ENCODE measurements around the gene FAM237B. TPM values are rescaled to one million over a fixed set of nuclear protein-coding genes. Genes with fewer than 3 reads are reported as not detected.
"Not testable (repeated sequence)": the region's sequence is repeated elsewhere in the genome, so short reads cannot be mapped to it uniquely, and the experiment has no call there.

The FAM237B gene
- polyA plus RNA-seq (ENCODE audit: insufficient read length in 12 of 12): under 1 TPM in 5 of 12 donors, not detected in 7; 0.03 to 0.08 (median 0.05) TPM
- long read RNA-seq, donor 1: 0 reads
- long read RNA-seq, donor 2: 0 reads
- long read RNA-seq, donor 3: 0 reads
- long read RNA-seq, donor 4: 0 reads
- long read RNA-seq, donor 5: 0 reads
- long read RNA-seq, donor 6: 0 reads
- long read RNA-seq, donor 7: 0 reads
- long read RNA-seq, donor 8: 0 reads
- long read RNA-seq, donor 9: 0 reads
- long read RNA-seq, donor 10: 0 reads
- long read RNA-seq, donor 11: 0 reads

DNA sequence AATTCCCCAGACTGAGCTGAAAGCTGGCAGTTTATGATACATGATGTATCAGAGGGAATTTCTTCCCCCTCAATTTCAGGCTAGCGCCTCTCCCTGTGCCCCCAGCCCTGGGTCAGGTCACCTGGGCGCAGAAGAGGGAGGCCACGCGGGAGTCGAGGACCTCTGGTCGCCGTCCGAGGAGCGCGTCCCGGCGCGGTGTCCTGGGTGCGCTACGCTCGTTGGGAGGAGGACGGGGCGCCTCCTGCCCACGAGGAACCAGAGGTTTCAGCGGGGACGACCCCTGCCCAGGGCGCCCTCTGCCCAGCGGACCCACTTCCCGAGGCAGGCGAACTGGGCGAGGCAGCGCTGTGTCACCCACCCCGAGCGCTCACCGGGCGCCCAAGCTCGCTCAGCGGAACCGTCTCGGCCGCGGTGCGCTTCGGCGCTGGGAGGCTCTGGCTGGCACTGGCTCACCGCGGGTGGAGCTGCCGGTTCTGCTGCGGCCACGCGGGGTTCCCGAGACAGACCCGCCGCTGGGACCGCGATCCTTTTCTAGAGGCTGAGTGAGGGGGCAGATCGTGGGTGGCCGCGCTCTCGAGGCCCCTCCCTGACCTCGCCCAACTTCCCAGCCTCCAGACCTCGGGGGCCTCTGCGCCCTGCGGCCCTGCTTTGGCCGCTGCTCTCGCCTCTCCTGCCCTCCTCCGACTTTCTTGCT, at the start of gene FAM237B:
Gene FAM237B (minus strand): TSS at position 504 of the 694 bp plus-strand sequence. CDS start 1,556 bp downstream, outside the sequence.
- peak; percentile 7 for DNase-seq

DNA sequence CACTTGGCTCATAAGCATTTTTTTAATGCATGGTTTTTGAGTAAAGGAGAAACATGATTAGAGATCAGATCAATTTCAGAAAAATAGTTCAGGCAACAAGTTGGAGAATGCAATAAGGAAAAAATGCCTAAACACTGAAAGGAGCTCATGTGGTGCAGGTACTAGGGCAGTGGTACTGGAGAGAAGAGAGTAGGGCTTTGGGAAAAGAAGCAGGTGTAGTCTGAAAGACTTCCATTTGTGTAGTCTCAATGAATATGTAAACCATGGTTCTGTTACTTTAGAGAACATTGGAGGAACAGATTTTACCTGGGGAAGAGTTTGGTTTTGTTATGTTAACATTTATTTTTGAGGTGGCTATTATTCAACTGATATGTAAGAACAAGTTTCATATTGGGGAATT, 30.9 kb upstream of the FAM237B start:
- DNase-seq: no peak

DNA sequence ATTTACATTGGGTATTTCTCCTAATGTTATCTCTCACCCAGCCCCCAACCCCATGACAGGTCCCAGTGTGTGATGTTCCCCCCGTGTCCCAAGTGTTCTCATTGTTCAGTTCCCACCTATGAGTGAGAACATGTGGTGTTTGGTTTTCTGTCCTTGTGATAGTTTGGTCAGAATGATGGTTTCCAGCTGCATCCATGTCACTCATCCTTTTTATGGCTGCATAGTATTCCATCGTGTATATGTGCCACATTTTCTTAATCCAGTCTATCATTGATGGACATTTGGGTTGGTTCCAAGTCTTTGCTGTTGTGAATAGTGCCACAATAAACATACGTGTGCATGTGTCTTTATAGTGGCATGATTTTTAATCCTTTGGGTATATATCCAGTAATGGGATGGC, 28.9 kb upstream of the FAM237B start:
- DNase-seq: not testable (repeated sequence)

DNA sequence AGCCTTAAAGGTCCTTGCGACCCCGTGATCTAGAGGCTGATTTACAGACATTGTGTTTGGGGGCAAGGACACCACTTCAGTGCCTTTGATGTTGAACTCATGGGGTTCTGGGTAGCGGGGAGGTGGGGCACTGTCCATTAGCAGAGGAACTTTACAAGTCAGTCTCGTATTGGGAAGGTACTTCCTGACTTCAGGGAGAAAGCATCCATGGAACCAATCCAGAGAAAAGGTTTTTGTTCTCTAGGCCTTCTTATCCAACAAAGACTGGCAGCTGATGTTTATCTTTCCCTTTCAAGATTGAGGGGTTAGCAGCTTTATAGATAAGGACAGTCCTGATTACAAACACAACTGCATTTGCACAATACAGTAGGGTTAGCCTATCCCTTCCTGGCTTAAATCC, 28.2 kb upstream of the FAM237B start:
- DNase-seq: no peak

DNA sequence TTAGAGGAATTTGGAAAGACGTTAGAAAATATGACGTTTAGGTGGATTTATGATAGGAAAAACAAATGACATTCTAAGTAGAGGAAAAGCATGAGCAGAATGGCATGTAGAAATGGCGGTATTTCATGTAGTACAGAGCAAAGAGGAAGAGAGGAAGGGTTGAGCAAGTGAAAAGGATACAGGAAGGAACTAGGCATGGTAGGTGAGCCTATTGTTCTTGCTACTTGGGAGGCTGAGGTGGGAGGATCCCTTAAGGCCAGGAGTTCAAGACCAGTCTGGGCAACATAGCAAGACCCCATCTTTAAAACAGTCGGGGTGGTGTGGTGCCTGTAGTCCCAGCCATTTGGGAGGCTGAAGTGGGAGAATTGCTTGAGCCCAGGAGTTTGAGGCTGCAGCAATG, 26.7 kb upstream of the FAM237B start:
- no peak for DNase-seq

DNA sequence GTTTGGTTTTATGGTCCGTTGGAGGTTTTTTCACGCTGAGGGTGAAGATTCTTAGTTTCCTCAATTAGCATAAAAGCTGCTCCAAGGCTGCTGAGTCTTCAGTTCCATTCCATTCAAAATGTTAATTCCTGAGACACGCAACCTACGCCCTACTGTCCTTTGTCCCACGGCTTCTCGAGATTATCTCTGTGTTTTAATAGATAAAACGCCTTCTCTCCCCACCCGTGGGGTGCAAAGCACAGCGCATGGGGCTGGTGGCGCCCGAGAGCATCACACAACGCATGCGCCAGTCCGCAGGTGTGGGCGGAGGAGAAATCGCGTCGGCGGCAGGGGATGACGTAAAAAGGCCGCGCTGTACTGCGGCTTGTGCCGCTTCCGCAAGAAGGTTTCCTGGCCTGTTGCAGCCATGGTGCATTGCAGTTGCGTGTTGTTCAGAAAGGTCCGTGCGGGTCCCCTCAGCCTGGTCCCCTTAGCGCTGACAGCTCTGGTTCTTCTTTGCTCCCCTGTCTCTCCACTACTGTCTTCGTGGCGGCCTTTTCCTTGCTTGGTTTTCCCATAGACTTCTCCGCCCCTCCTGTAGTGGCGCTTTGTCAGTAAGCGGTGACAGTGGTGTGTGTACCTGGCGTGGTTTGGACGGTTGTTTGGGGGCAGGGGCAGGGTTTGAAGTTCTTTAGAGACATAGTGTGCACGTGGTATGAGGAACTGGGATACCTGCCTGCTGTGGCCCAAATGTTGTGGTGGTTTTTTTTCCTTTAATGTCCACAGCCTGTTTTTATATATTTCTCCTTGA, 25.4 kb upstream of the FAM237B start, which contains the start of gene GTPBP10:
Gene GTPBP10 (plus strand): TSS at position 381 of the 790 bp plus-strand sequence. CDS start 26 bp downstream, at position 407.
- DNase-seq: peak; percentile 98

DNA sequence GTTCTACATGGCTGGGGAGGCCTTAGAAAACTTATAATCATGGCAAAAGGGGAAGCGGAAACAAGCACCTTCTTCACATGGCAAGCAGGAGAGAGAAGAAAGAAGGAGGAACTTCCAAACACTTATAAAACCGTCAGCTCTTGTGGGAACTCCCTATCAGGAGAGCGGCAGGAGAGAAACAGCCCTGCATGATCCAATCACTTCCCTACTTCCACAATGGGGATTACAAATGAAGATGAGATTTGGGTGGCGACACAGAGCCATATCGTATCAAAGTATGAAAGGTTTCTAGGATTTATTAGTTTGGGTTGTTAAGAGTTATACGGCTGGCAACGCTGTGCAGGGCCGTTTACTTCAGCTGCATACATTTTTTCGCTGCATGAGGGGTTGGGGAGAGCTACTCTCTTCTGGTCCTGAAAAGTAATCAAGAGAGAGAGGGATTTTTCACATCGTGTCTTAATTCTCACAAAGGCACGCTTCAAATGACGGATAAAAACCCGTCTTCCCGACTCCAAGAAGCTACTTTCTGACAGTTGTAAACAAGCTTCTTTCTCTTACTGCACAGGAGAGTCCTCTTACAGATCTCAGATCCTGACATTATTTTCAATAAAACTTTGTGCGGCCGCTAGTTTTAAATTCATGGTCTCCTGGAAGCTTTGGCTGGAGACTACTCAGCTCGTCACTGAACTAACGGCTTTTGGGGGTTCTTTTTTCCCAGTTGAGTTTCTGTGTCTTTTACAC, 24.7 kb upstream of the FAM237B start:
- DNase-seq: peak; percentile 41

DNA sequence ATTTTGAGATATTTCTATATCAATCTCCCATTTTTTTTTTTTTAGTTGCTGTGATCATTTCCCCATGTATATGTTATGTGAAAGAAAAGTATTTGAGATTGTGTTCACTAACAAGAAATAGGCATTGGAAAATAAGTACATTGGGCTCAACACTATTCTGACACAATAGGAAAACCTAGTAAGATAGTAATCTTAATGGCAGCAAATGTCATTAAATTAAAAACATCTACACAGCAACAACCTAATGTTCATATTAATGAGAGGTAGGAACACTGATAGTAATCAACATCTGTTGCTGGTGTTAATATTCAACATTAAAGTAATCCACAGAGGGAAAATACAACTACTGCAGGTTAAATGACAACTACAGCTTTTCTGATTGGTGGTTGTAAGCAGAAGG, 23.9 kb upstream of the FAM237B start:
- no peak for DNase-seq

DNA sequence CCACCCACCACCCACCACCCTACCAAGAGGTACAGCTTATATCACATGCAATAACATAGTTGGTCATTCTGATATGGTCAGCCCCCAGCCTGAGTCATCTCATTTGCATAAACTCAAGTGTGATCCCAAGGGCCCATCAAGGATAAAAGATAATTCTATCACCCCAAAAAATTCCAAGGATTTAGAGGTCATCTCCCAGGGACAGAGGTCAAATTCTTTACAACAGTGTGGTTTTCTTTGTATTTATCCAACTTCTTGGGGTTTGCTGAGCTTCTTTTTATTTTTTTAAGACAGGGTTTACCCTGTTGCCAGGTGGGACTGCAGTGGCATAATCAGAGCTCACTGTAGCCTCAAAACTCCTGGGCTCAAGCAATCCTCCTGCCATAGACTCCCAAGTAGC, 16.0 kb upstream of the FAM237B start:
- DNase-seq: no peak

DNA sequence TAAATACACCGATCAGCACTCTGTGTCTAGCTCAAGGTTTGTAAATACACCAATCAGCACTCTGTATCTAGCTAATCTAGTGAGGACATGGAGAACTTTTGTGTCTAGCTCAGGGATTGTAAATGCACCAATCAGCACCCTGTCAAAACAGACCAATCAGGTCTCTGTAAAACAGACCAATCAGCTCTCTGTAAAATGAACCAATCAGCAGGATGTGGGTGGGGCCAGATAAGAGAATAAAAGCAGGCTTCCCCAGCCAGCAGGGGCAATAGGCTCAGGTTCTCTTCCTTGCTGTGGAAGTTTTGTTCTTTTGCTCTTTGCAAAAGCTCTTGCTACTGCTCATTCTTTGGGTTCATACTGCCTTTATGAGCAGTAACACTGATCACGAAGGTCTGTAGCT, 13.8 kb upstream of the FAM237B start:
- not testable (repeated sequence) for DNase-seq

DNA sequence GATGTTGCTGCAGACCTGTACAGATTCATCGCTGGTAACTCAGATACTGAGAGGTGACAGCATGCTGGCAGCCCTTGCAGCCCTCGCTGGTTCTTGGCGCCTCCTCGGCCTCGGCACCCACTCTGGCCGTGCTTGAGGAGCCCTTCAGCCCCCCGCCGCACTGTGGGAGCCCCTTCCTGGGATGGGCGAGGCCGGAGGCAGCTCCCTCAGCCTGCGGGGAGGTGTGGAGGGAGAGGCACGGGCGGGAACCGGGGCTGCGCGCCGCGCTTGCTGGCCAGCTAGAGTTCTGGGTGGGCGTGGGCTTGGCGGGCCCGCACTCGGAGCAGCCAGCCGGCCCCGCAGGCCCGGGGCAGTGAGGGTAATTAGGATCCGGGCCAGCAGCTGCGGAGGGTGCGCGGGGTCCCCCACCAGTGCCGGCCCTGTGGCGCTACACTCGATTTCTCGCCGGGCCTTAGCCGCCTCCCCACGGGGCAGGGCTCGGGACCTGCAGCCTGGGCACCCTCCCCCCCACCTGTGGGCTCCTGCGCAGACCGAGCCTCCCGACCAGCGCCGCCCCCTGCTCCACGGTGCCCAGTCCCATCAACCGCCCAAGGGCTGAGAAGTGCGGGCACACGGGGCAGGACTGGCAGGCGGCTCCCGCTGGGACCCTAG, 13.2 kb upstream of the FAM237B start:
- no peak for DNase-seq

DNA sequence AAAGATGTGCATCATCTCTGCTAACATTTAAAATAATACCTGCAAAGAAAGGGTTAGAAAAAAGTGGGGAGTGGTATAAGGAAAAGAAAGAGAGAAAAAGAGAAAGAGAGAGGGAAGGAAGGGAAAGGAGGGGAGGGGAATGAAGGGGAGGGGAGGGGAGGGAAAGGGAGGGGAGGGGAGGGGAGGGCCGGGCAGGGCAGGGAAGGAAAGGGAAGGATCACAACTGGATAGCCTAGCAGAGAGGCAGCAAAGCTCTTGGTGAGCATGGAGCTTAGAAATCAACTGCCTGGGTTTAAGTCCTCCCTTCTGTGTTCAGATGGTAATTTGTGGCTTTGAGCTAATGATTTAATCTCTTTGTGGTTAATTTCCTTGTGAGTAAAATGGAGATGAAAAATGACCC, 5.4 kb upstream of the FAM237B start:
- no peak for DNase-seq

DNA sequence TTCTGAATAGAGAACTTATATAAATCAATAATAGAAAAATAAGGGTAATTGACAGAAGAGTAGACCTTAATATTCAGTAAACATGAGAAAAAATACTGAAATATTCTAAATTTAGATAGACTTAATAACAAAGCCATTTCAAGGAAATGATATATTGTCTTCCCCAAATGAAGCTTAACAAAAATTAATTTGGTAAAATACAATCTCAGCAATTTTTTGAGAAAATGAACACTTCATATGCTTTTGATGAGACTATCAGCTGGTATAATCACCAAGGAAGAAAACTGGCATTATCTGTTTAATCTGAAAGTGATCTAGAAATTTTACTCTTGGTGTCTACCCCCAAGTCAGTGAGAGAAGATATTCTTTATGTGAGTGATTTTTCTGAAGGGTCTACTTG, 1.7 kb upstream of the FAM237B start:
- no peak for DNase-seq

DNA sequence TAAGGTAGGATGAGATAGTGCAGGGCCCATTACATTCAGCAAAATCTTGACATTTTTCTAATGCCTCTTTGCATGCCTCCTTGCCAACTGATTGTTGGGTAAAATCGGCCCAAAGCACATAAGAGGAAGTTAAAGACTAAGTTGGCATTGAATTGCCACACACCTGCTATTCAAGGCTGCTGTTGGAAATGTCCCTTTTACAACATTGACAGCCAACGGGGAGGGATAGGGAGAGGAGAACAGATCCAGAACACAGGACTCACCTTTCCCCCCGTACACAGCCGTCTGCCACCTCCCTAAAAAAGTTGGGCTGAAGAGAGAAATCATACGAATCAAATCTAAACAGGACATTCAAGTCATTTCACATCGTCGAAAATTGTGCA, 695 bp downstream of the FAM237B start:
- DNase-seq: no peak

DNA sequence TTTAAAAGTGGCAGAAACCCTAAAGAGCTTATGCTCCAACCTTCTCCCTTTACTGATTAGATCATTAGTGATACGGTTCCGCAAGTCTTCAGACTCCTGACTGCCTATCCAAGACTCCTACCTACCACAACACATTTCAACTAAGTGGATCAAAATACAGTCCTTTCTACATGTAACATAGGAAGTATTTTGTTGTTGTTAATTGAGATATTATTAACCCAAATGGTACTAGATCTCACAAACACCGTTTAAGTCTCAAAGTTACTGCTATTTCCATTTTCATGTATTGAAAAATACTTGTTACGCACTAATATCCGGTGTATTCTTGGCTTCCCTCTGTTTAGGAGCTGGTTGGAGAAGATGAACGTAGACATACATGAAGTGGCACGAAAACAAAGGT, 1.1 kb downstream of the FAM237B start:
- DNase-seq: no peak

DNA sequence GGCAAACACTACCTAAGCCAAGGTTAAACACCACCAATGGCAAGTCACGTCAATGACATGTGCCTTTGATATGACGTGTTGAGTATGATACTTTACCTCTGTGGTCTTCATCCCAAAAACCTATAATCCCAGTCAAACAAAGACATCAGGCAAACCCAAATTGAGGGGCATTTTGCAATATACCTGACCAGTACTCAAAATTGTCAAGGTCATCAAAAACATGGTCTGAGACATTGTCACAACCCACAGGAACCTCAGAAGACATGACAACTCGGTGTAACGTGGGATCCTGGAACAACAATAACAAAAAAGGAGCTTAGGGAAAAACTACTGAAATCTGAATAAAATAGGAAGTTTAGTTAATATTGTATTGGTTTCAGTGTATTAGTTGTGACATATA, 7.2 kb downstream of the FAM237B start:
- DNase-seq: no peak

DNA sequence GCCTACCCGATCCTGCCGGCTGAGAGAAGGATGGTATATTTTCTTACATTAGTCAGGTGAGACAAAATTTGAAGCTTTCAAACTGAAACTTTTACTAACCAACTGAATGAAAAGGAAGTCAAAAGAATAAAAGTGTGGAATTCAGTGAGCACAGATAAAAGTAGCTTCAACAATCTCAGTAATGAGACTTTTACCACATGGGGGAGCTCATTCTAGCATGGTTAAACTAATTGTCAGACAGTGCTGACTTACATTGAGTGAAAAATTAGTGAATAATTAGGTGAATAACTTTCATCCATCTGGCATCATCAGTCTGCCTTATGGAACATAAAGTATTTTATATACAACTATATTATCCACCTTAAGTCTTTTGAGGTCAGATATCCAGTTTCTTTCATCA, 8.4 kb downstream of the FAM237B start:
- DNase-seq: no peak

DNA sequence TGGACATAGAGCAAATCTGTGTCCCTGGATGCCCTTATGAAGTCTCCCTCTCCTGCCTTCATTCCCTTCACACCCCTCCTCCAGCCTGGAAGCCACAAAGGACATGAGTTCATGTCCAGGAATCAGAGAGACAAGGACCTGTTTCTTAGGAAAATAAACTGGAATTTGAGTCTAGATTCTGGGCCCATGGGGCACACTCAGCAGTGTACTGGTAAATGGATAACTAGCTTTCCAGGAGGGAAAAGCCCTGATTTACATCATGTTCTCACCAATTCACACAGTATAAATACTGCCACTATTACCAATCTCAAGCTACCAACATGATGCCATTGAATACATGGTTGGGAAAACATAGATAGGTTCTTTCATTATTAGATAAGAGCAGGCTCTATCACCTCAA, 9.9 kb downstream of the FAM237B start:
- DNase-seq: no peak

DNA sequence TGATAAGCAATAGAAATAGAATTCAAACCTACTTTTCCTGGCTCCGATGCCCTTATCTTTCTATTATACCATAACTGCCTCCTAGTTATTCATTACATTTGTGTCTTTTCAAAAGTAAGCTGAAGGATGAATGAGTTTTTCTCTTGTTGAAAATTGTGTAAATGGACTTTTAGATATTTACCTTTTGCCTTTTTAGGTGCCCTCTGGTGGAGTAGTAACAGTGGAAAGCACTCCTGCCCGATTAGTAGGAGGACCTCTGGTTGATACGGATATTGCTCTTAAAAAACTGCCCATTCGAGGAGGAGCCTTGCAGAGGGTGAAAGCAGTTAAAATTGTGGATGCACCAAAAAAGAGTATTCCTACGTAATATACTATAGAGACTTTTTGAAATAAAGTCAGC, 11.2 kb downstream of the FAM237B start:
- DNase-seq: no peak

DNA sequence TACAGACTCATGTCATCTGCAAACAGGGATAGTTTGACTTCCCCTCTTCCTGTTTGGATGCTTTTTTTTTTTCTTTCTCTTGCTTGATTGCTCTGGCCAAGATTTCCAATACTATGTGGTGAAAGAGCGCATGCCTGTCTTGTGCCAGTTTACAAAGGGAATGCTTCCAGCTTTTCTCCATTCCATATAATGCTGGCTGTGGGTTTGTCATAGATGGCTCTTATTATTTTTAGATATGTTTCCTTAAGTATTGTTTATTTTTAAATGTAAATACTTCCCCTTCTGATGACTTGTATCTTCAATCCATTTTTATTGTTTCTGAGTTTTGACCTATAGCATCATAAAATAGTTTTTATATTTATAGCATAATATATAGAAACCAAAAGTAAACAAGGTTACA, 17.9 kb downstream of the FAM237B start:
- DNase-seq: no peak
